ENCODE results near the gene SVOPL.
"Not testable (repeated sequence)": the region's sequence is repeated elsewhere in the genome, so short reads cannot be mapped to it uniquely, and the experiment has no call there.

The SVOPL gene

GRCh38 chr7:138698281-138698680 lies 2.9 kb downstream of the SVOPL start:
- DNase-seq: no peak

- DNase-seq: no peak
Measured at GRCh38 chr7:138697535-138698182, 3.5 kb downstream of the SVOPL start.

- not testable (repeated sequence) for DNase-seq
Measured at GRCh38 chr7:138695776-138696175, 5.4 kb downstream of the SVOPL start.

GRCh38 chr7:138695106-138695505 lies 6.1 kb downstream of the SVOPL start:
- no peak for DNase-seq

GRCh38 chr7:138691178-138691577 lies 10.0 kb downstream of the SVOPL start:
- DNase-seq: no peak

- no peak for DNase-seq
Measured at GRCh38 chr7:138690495-138690894, 10.7 kb downstream of the SVOPL start.

GRCh38 chr7:138688037-138688436 lies 13.1 kb downstream of the SVOPL start:
- not testable (repeated sequence) for DNase-seq

- DNase-seq: no peak
Measured at GRCh38 chr7:138684340-138684739, 16.8 kb downstream of the SVOPL start.

GRCh38 chr7:138679793-138680192 lies 21.4 kb downstream of the SVOPL start:
- no peak for DNase-seq

GRCh38 chr7:138670594-138670993 lies 30.6 kb downstream of the SVOPL start:
- no peak for DNase-seq

- DNase-seq: no peak
Measured at GRCh38 chr7:138669364-138669763, 31.8 kb downstream of the SVOPL start.

GRCh38 chr7:138668946-138669345 lies 32.2 kb downstream of the SVOPL start:
- no peak for DNase-seq

GRCh38 chr7:138668229-138668596 lies 32.9 kb downstream of the SVOPL start:
- no peak for DNase-seq

- DNase-seq: no peak
Measured at GRCh38 chr7:138667535-138668228, 33.5 kb downstream of the SVOPL start.

GRCh38 chr7:138666385-138666784 lies 34.8 kb downstream of the SVOPL start:
- no peak for DNase-seq

- DNase-seq: no peak
Measured at GRCh38 chr7:138665669-138666140, 35.5 kb downstream of the SVOPL start.

- no peak for DNase-seq
Measured at GRCh38 chr7:138665249-138665648, 35.9 kb downstream of the SVOPL start.

GRCh38 chr7:138663725-138664710 lies 37.1 kb downstream of the SVOPL start:
- DNase-seq: no peak

GRCh38 chr7:138662991-138663320 lies 38.2 kb downstream of the SVOPL start:
- no peak for DNase-seq

- DNase-seq: no peak
Measured at GRCh38 chr7:138662076-138662990, 38.8 kb downstream of the SVOPL start.

- DNase-seq: no peak
Measured at GRCh38 chr7:138661069-138661635, 40.0 kb downstream of the SVOPL start.

- DNase-seq: no peak
Measured at GRCh38 chr7:138658889-138659288, 42.3 kb downstream of the SVOPL start.

Measured in activated CD4-positive, alpha-beta T cell treated with anti-CD3 and anti-CD28 coated beads, Interleukin-2, amount 50 U/mL, for 1 hour (primary cell).